Psoas muscle (tissue), 8 donors: Measurements from ENCODE around the gene ATG9A. TPM values are rescaled to one million over a fixed set of nuclear protein-coding genes. Genes with fewer than 3 reads are reported as not detected.

Experiments
- ATAC-seq, 4 donors: fragments of 200-7000 bp; cut with Tn5 transposase; one replicate each; pipeline ENCODE4 v1.9.1; 2020; ENCODE audit warnings: moderate library complexity in 3 of 4, mild to moderate bottlenecking in 2 of 4
- DNase-seq, 2 donors: peaks; one replicate each; pipeline ENCODE4 v3.0.0-alpha.2; 2020
- H3K27ac ChIP-seq: fragments of 200-600 bp; one replicate; pipeline ENCODE4 v1.8.0; 2022
- H3K27me3 ChIP-seq, 3 donors: fragments of 200-600 bp in 1 of 3; one replicate each; pipeline versions ENCODE4 v1.6.1 to v1.8.0; 2013 to 2022; ENCODE audit warnings: low read length in 2 of 3, mild to moderate bottlenecking in 2 of 3, moderate library complexity in 1 of 3; ENCODE audit not compliant: insufficient read depth in 3 of 3
- H3K36me3 ChIP-seq, 2 donors: fragments of 200-600 bp in 1 of 2; one replicate each; pipeline versions ENCODE4 v1.6.1 to v1.8.0; 2013 to 2022; ENCODE audit warnings: low read depth in 1 of 2, mild to moderate bottlenecking in 1 of 2, moderate library complexity in 1 of 2; ENCODE audit not compliant: insufficient read depth in 1 of 2
- H3K4me1 ChIP-seq: fragments of 200-600 bp; one replicate; pipeline ENCODE4 v1.8.0; 2022
- H3K4me3 ChIP-seq: fragments of 200-600 bp; one replicate; pipeline ENCODE4 v1.8.0; 2022; ENCODE audit warnings: mild to moderate bottlenecking
- H3K9me3 ChIP-seq: fragments of 200-600 bp; one replicate; pipeline ENCODE4 v1.8.0; 2022
- WGBS, 3 donors: extraction: QIAGEN DNeasy Blood & Tissue Kit; methylation state at CpG; one replicate each; pipeline versions ENCODE4 v1.1.6 to v1.1.7; 2013; 5-methylcytosine and 5-hydroxymethylcytosine counted together
- intact Hi-C, 2 donors: fragments of 100-400 bp; cut with DNase I; formaldehyde crosslinking; loops; one replicate each; pipeline versions ENCODE4 v1.11.0 to v1.14.2; 2022
- polyA plus RNA-seq, 3 donors: library from polyadenylated mRNA; stranded (reverse); fragments of 200-250 nt; gene quantifications; one replicate each; pipeline ENCODE4 v1.2.3, GENCODE V29; 2013
- total RNA-seq, 4 donors: library from RNA; stranded (reverse); fragmentation: NEBNext Ultra II Directional in 2 of 4; extraction: Animal tissue kit (Norgen Biotek cat#: 25700) in 2 of 4; gene quantifications; one replicate each; pipeline versions ENCODE4 v1.2.1 to v1.2.4, GENCODE V29; 2021 to 2023
- TF ChIP-seq, protein P1 (sequence below): fragments of 200-600 bp; IDR thresholded peaks from one replicate; pipeline ENCODE4 v1.8.0; 2022; ENCODE audit warnings: antibody characterized with exemption
- donor health status: healthy with polysubstance abuse.
- donor health status: DM: no; HTN: no; CAD: no; lungs with moderate emphysema.
- donor health status: Bipolar disorder and iron deficiency.
- donor health status: healthy.
- donor health status: DM: yes; HTN: yes; CAD: no.
- donor health status: DM: no; HTN: no; CAD: no.
- donor health status: DM: no; HTN: no; CAD: no.
- donor health status: DM: yes; HTN: yes; CAD: no.

Gene ATG9A
- total and polyA plus RNA-seq, 7 donors = 41.6 to 180 (median 111) TPM

DNA sequence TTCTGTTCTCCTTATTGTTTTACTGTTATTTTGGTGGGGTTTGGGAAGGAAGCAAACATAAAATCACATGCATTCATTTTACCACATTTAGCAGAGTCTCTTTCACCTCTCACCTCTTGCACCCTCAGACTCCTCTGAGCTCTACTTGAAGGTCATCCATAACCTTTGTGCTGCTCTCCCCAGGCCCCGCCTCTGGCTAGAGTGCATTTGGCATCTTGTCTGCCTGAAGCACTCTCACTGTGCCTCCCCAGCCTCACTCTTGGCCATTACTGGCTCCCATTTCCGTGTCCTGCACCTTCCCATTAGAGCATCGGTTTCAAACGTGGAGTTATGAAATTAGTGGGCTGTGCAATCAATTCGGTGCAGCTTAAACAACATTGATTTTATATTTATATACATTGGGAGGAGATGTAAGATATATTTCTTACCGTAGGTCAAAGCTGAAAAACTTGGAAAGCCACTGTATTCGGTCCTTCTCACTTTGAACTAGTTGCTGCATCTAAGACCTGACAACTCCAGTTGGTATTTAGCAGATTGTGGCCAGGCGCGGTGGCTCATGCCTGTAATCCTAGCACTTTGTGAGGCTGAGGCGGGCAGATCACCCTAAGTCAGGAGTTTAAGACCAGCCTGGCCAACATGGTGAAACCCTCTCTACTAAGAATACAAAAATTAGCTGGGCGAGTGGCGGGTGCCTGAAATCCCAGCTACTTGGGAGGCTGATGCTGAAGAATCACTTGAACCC, 29.8 kb downstream of the ATG9A start:
- no peak overlapping the region for H3K4me3 ChIP-seq
- WGBS, 3 donors = 77 to 83% (median 78%) methylated on average over 12 of the region's 12 CpGs
- no peak for DNase-seq
- no peak for ATAC-seq
- H3K4me1 ChIP-seq = no peaks in the 10 kb centered on the region
- intact Hi-C loops = no loop called here
- no peak overlapping the region for H3K27ac ChIP-seq
- no peaks in the 10 kb centered on the region for H3K9me3 ChIP-seq
- TF ChIP-seq, protein P1, sequence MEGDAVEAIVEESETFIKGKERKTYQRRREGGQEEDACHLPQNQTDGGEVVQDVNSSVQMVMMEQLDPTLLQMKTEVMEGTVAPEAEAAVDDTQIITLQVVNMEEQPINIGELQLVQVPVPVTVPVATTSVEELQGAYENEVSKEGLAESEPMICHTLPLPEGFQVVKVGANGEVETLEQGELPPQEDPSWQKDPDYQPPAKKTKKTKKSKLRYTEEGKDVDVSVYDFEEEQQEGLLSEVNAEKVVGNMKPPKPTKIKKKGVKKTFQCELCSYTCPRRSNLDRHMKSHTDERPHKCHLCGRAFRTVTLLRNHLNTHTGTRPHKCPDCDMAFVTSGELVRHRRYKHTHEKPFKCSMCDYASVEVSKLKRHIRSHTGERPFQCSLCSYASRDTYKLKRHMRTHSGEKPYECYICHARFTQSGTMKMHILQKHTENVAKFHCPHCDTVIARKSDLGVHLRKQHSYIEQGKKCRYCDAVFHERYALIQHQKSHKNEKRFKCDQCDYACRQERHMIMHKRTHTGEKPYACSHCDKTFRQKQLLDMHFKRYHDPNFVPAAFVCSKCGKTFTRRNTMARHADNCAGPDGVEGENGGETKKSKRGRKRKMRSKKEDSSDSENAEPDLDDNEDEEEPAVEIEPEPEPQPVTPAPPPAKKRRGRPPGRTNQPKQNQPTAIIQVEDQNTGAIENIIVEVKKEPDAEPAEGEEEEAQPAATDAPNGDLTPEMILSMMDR = no peak
- no peaks in the 10 kb centered on the region for H3K36me3 ChIP-seq
- peaks cover 0 to 6% (median 0%) of the 10 kb centered on the region in 3 donors for H3K27me3 ChIP-seq

DNA sequence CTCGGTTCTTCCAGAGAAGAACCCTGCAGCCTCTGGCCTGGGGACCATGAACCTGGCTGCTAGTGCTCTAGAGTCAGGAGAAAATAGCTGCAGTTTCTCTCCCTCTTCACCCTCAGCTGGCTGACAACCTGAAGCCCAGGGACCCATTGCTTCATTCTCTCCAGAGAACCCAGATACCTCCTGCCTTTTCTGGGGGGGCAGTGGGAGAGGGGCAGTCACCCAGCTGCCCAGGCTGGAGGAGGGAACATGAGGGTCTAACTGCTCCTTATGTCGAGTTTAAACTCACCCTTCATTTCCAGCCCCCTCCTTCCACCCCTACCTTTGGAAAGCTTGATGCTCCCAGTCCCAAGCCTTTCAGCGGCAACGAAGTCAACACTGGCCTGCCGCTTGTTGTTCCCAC, 30.5 kb downstream of the ATG9A start:
- Histone ChIP-seq H3K36me3 (no peaks in the 10 kb centered on the region), H3K27ac (no peak overlapping the region), H3K9me3 (no peaks in the 10 kb centered on the region), H3K4me1 (no peaks in the 10 kb centered on the region), H3K27me3 (peaks cover 0 to 6% (median 0%) of the 10 kb centered on the region in 3 donors), H3K4me3 (no peak overlapping the region)
- intact Hi-C loops = no loop called here
- TF ChIP-seq, protein P1 = no peak
- ATAC-seq = no peak
- DNase-seq = no peak
- WGBS, 3 donors = 69 to 75% (median 74%) methylated on average over 5 of the region's 5 CpGs

DNA sequence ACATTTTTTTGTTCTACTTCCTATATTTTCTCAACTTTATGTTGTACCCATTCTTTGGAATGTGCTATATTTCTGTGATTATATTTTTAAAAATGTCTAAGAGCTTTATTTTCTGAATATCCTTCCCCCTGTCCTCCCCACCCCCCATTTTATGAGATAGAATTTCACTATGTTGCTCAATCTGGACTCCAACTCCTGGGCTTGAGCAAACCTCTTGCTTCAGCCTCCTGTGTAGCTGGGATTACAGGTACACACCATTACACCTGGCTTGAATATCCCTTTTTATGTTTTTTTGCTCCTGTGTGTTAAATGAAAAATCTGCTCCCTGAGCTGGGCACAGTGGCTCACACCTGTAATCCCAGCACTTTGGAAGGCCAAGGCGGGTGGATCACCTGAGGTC, 32.0 kb downstream of the ATG9A start:
- H3K36me3 ChIP-seq = no peaks in the 10 kb centered on the region

DNA sequence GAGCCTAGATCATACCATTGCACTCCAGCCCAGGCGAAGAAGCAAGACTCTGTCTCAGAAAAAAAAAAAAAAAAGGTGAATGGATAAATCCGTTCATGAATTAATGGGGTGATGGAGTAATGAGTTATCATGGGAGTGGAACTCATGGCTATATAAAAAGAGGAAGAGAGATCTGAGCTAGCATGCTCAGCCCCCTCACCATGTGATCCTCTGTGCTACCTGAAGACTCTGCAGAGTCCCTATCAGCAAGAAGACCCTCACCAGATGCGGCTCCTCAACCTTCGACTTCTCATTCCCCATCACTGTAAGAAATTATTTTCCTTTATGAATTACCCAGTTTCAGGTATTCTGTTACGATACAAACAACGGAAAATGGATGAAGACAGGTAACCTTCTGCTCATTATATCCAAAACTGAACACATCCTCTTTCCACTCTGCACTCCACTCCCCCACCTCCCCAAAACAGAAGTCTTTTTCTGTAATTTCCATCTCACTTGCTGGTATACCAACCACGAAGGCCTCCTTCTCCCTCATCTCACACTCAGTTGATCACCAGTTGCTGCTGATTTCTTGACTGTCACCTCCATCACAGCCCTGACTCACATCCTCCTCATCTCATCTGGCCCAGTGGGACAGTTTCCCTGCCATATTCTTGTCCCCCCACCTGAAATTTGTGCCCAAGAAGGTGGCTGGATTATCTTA, 42.5 kb downstream of the ATG9A start:
- 82 to 88% (median 85%) methylated on average over 7 of the region's 7 CpGs for WGBS, 3 donors
- Histone ChIP-seq H3K4me1 (no peaks in the 10 kb centered on the region), H3K9me3 (no peaks in the 10 kb centered on the region), H3K27me3 (no peaks in the 10 kb centered on the region), H3K27ac (no peak overlapping the region), H3K36me3 (peaks cover 3 to 40% of the 10 kb centered on the region in 2 donors), H3K4me3 (no peak overlapping the region)
- DNase-seq (no peak), ATAC-seq (no peak)
- intact Hi-C loops = no loop called here
- TF ChIP-seq, protein P1 = no peak

More for the DNA sequence above, 32.0 kb downstream of the ATG9A start:
- peaks cover 0 to 6% (median 0%) of the 10 kb centered on the region in 3 donors for H3K27me3 ChIP-seq
- no peaks in the 10 kb centered on the region for H3K4me1 ChIP-seq
- H3K4me3 ChIP-seq = no peak overlapping the region
- no peaks in the 10 kb centered on the region for H3K9me3 ChIP-seq
- no peak for ATAC-seq
- TF ChIP-seq, protein P1 = no peak
- DNase-seq = no peak
- 78 to 100% (median 94%) methylated on average over 1 of the region's 1 CpG for WGBS, 3 donors
- H3K27ac ChIP-seq = no peak overlapping the region
- intact Hi-C loops = no loop called here
